Measurements from ENCODE around the gene CPT1B.

The CPT1B gene

GRCh38 chr22:50586416-50586815, 8.2 kb upstream of the CPT1B start:
- no peak for DNase-seq
- H3K27me3 ChIP-seq (replicated peaks; ENCODE audit: control insufficient read depth, insufficient read depth, low read length, poor library complexity, severe bottlenecking): no peaks in the 10 kb centered on the region
- H3K36me3 ChIP-seq (ENCODE audit: control insufficient read depth, insufficient read depth, low read length): no peaks in the 10 kb centered on the region
- H3K27ac ChIP-seq (ENCODE audit: insufficient read depth, low read length, poor library complexity, severe bottlenecking): no peak overlapping the region
- H3K9me3 ChIP-seq (ENCODE audit: control insufficient read depth, low read length): no peaks in the 10 kb centered on the region
- no peak overlapping the region for H3K4me3 ChIP-seq (ENCODE audit: insufficient read depth, low read depth, low read length, poor library complexity, severe bottlenecking)
- peaks cover 15% of the 10 kb centered on the region for H3K4me1 ChIP-seq (ENCODE audit: control insufficient read depth, insufficient read depth, low read length, poor library complexity, severe bottlenecking)

DNA sequence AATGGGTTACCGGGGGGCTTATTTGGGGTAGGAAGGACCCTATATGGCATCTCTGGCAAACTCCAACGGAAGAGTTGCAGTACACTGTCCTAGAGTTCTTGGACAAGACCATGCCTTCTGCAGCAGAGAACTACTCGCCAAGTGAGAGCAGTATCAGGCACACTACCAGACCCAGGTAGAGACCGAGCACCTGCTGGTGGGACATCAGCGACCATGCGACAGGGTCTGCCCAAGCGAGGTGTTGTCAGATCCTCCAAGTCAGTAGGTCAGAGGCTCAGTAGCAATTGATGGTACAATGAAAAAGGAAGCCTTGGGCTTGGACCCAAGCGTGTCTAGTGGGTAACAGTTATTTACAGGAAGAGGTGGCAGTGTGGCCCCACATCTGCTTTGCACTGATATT, 7.6 kb upstream of the CPT1B start:
- Histone ChIP-seq H3K4me1 (ENCODE audit: control insufficient read depth, insufficient read depth, low read length, poor library complexity, severe bottlenecking) (peaks cover 20% of the 10 kb centered on the region), H3K4me3 (ENCODE audit: insufficient read depth, low read depth, low read length, poor library complexity, severe bottlenecking) (no peak overlapping the region), H3K36me3 (ENCODE audit: control insufficient read depth, insufficient read depth, low read length) (no peaks in the 10 kb centered on the region), H3K27me3 (replicated peaks; ENCODE audit: control insufficient read depth, insufficient read depth, low read length, poor library complexity, severe bottlenecking) (no peaks in the 10 kb centered on the region), H3K27ac (ENCODE audit: insufficient read depth, low read length, poor library complexity, severe bottlenecking) (no peak overlapping the region), H3K9me3 (ENCODE audit: control insufficient read depth, low read length) (no peaks in the 10 kb centered on the region)
- DNase-seq: no peak

- Histone ChIP-seq H3K27ac (ENCODE audit: insufficient read depth, low read length, poor library complexity, severe bottlenecking) (no peak overlapping the region), H3K9me3 (ENCODE audit: control insufficient read depth, low read length) (no peaks in the 10 kb centered on the region), H3K4me1 (ENCODE audit: control insufficient read depth, insufficient read depth, low read length, poor library complexity, severe bottlenecking) (peaks cover 20% of the 10 kb centered on the region), H3K36me3 (ENCODE audit: control insufficient read depth, insufficient read depth, low read length) (peaks cover 2% of the 10 kb centered on the region), H3K4me3 (ENCODE audit: insufficient read depth, low read depth, low read length, poor library complexity, severe bottlenecking) (no peak overlapping the region), H3K27me3 (replicated peaks; ENCODE audit: control insufficient read depth, insufficient read depth, low read length, poor library complexity, severe bottlenecking) (no peaks in the 10 kb centered on the region)
- DNase-seq: no peak
Observed at GRCh38 chr22:50585238-50585637, 7.0 kb upstream of the CPT1B start.

DNA sequence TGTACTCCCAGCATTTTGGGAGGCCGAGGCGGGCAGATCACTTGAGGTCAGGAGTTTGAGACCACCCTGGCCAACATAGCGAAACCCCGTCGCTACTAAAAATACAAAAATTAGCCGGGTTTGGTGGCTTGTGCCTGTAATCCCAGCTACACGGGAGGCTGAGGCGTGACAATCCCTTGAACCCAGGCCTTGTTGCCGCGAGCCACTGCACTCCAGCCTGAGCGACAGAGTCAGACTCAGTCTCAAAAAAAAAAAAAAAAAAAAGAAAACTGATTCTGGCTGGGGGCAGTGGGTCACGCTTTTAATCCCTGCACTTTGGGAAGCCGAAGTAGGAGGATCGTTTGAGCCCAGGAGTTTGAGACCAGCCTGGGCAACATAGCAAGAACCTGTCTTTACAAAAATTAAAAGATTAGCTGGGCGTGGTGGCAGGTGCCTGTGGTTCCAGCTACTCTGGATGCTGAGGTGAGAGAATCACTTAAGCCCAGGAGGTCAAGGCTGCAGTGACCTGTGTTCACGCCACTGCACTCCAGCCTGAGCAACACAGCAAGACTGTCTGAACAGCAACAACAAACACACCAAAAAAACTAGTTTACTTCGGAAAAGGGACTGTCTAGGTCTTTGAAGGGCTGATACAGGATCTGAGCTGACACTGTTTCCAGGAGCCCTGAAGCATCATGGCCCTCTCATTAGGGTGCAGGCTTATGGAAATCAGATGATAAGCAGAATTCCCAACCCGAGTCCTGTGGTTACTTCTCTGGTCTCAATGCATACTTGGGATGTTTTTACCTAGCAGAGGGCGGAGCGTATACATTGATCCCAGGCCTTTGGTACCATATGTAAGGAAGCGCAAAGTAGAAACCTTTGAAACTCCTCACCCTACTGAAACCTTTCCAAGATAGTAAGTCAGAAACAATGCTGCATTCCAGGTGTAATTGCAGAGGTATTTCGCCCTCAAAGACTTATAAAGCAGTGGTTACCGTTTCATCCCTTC, 6.2 kb upstream of the CPT1B start:
- Histone ChIP-seq H3K4me1 (ENCODE audit: control insufficient read depth, insufficient read depth, low read length, poor library complexity, severe bottlenecking) (peaks cover 20% of the 10 kb centered on the region), H3K27me3 (replicated peaks; ENCODE audit: control insufficient read depth, insufficient read depth, low read length, poor library complexity, severe bottlenecking) (no peaks in the 10 kb centered on the region), H3K36me3 (ENCODE audit: control insufficient read depth, insufficient read depth, low read length) (peaks cover 8% of the 10 kb centered on the region), H3K9me3 (ENCODE audit: control insufficient read depth, low read length) (no peaks in the 10 kb centered on the region), H3K4me3 (ENCODE audit: insufficient read depth, low read depth, low read length, poor library complexity, severe bottlenecking) (no peak overlapping the region), H3K27ac (ENCODE audit: insufficient read depth, low read length, poor library complexity, severe bottlenecking) (no peak overlapping the region)
- DNase-seq: no peak

DNA sequence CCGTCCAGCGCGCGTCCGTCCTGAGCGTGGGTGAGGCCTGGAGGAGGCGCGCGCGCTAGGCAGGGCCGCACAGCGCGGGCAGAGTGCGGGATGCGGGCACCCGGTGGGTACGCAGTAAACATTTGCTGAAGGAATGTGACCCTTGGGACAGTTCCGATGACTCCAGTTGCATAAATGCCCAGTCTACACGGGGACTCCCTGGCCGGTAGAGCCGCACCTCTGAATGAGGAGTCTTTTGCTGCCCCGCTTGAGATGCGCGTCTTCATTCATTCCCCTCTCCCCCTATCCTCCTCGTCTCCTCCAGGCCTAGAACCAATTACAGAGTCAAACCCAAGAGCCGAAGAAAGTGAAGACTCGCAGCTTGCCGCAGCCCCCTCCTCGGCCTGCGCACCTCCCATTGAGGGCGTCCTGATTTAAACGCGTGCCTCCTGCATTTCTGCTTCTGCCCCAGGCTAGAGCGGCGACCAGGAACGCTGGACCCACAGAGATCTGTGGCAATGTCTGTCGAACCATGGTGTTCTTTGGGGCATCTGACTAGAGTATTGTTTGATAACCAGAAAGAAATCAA, 5.2 kb upstream of the CPT1B start:
- H3K27me3 ChIP-seq (replicated peaks; ENCODE audit: control insufficient read depth, insufficient read depth, low read length, poor library complexity, severe bottlenecking): no peaks in the 10 kb centered on the region
- DNase-seq: no peak
- H3K9me3 ChIP-seq (ENCODE audit: control insufficient read depth, low read length): no peaks in the 10 kb centered on the region
- H3K27ac ChIP-seq (ENCODE audit: insufficient read depth, low read length, poor library complexity, severe bottlenecking): peak overlapping the region; percentile 90
- H3K4me1 ChIP-seq (ENCODE audit: control insufficient read depth, insufficient read depth, low read length, poor library complexity, severe bottlenecking): peaks cover 20% of the 10 kb centered on the region
- peak overlapping the region; percentile 58 for H3K4me3 ChIP-seq (ENCODE audit: insufficient read depth, low read depth, low read length, poor library complexity, severe bottlenecking)
- peaks cover 11% of the 10 kb centered on the region for H3K36me3 ChIP-seq (ENCODE audit: control insufficient read depth, insufficient read depth, low read length)

DNA sequence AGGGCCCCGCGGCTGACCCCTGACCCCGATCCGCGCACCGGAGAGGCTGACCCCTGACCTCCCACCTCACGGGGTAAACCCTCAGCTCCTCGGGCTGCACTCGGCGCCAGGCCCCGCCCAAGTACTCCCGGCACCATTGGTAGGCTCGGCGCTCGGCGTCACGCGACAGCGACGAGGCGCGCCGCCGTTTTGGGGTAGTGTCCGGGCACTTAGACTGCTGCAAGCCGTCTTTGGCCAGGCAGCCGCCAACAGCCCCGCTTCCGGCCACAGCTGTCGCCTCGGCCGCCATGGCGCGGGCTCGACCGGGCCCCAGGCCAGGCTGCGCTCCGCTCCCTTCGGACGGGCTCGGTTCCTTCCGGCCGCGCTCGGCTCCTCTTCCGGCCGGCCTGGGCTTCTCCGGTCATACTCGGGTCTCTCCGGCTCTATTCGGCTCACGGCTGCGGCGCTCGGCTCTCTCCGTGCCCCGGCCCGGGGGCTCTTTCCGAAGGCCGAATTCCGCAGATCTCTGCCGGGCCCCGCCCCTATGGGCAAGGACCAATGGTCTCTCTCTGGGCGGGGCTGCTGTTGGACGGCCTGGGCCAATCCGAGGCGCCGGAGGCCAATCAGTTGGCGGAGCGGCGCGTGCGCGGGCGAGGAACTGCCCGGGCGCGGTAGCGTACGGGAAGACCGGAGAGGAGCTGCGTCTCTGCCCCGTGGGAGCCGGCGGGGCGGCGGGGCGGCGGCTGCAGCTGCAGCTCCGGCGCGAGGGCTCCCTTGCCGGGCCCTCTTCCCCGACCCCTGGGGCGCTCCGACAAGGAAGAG, 4.5 kb upstream of the CPT1B start, which contains the start of gene CHKB:
Gene CHKB (minus strand): TSS at position 357 of the 801 bp plus-strand sequence. CDS start 68 bp downstream, at position 289.
- Histone ChIP-seq H3K36me3 (ENCODE audit: control insufficient read depth, insufficient read depth, low read length) (peaks cover 11% of the 10 kb centered on the region), H3K4me1 (ENCODE audit: control insufficient read depth, insufficient read depth, low read length, poor library complexity, severe bottlenecking) (peaks cover 21% of the 10 kb centered on the region), H3K27ac (ENCODE audit: insufficient read depth, low read length, poor library complexity, severe bottlenecking) (peak within 1 kb of the TSS; percentile 90), H3K27me3 (replicated peaks; ENCODE audit: control insufficient read depth, insufficient read depth, low read length, poor library complexity, severe bottlenecking) (no peaks in the 10 kb centered on the region), H3K9me3 (ENCODE audit: control insufficient read depth, low read length) (no peaks in the 10 kb centered on the region), H3K4me3 (ENCODE audit: insufficient read depth, low read depth, low read length, poor library complexity, severe bottlenecking) (peak within 1 kb of the TSS; percentile 58)
- peak; percentile 94 to 98 (median 97) for DNase-seq

DNA sequence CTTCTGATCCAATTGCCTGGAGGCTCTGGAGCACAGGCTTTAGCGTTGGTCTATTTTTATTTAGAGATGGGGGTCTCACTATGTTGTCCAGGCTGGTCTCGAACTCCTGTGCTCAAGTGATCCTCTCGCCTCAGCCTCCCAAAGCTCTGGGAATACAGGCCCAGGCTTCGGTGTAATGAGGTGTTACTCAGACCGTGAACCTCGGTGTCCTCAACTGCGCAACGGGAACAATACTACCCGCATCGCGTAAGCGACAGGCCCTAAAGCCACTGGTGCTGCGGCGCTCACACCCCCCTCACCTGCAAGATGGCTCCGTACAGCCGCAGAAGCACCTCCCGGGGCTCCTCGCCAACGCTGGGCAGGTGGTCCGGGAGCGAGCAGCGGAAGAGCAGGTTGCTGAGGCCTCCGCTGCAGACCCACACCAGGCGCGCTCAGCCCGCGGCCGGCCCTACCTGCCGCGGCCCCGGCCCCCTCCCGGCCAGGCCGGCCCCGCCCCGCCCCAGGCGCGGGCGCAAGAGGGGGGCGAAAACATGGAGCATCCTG, 3.8 kb upstream of the CPT1B start:
- Histone ChIP-seq H3K4me1 (ENCODE audit: control insufficient read depth, insufficient read depth, low read length, poor library complexity, severe bottlenecking) (peaks cover 24% of the 10 kb centered on the region), H3K9me3 (ENCODE audit: control insufficient read depth, low read length) (no peaks in the 10 kb centered on the region), H3K36me3 (ENCODE audit: control insufficient read depth, insufficient read depth, low read length) (peaks cover 11% of the 10 kb centered on the region), H3K4me3 (ENCODE audit: insufficient read depth, low read depth, low read length, poor library complexity, severe bottlenecking) (peak overlapping the region; percentile 58), H3K27me3 (replicated peaks; ENCODE audit: control insufficient read depth, insufficient read depth, low read length, poor library complexity, severe bottlenecking) (no peaks in the 10 kb centered on the region), H3K27ac (ENCODE audit: insufficient read depth, low read length, poor library complexity, severe bottlenecking) (peak overlapping the region; percentile 90)
- no peak for DNase-seq

DNA sequence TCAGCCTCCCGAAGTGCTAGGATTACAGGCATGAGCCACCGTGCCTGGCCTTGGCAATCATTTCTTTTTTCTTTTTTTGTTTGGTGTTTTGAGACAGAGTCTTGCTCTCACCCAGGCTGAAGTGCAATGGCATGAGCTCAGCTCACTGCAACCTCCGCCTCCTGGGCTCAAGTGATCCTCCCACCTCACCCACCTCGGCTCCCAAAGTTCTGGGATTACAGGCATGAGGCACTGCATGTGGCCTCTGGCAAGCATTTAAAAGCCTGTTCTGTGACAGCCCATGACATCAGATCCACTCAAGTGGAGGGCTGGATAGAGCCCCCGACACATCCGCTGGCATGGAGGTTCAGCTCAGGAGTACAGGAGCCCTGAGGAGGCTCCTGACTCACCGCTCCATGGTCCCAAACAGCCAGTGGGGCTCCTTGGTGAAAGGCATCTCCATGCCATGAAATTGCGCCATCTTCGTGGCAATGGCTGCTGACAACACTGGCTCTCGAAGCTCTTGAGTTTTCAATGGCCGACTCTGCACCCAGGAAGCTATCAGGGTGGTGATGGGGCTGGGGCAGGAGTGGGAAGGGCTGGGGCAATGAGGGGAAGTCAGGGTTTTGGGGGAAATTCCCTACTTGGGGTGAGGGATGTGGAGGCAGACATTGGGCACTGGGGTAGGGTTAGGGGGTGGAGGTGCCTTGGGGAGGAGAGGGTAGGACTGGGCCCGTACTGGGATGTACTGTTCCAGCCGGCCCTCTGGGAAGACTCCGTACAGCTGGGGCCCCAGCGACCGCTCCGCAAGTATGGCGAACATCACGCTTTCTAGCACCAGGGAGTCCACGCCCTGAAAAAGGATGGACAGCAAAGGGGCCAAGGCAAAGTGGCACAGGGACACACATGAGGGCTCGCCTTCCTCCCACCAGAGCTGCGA, 3.1 kb upstream of the CPT1B start:
- peaks cover 11% of the 10 kb centered on the region for H3K36me3 ChIP-seq (ENCODE audit: control insufficient read depth, insufficient read depth, low read length)
- peak overlapping the region; percentile 58 for H3K4me3 ChIP-seq (ENCODE audit: insufficient read depth, low read depth, low read length, poor library complexity, severe bottlenecking)
- H3K4me1 ChIP-seq (ENCODE audit: control insufficient read depth, insufficient read depth, low read length, poor library complexity, severe bottlenecking): peaks cover 24% of the 10 kb centered on the region
- no peaks in the 10 kb centered on the region for H3K9me3 ChIP-seq (ENCODE audit: control insufficient read depth, low read length)
- peak overlapping the region; percentile 90 for H3K27ac ChIP-seq (ENCODE audit: insufficient read depth, low read length, poor library complexity, severe bottlenecking)
- no peaks in the 10 kb centered on the region for H3K27me3 ChIP-seq (replicated peaks; ENCODE audit: control insufficient read depth, insufficient read depth, low read length, poor library complexity, severe bottlenecking)
- no peak for DNase-seq

GRCh38 chr22:50579752-50580151, 1.5 kb upstream of the CPT1B start:
- Histone ChIP-seq H3K27me3 (replicated peaks; ENCODE audit: control insufficient read depth, insufficient read depth, low read length, poor library complexity, severe bottlenecking) (no peaks in the 10 kb centered on the region), H3K9me3 (ENCODE audit: control insufficient read depth, low read length) (no peaks in the 10 kb centered on the region), H3K36me3 (ENCODE audit: control insufficient read depth, insufficient read depth, low read length) (peaks cover 11% of the 10 kb centered on the region), H3K27ac (ENCODE audit: insufficient read depth, low read length, poor library complexity, severe bottlenecking) (no peak overlapping the region), H3K4me1 (ENCODE audit: control insufficient read depth, insufficient read depth, low read length, poor library complexity, severe bottlenecking) (peaks cover 24% of the 10 kb centered on the region), H3K4me3 (ENCODE audit: insufficient read depth, low read depth, low read length, poor library complexity, severe bottlenecking) (no peak overlapping the region)
- DNase-seq: no peak

All from effector memory CD4-positive, alpha-beta T cell (primary cell).